ENCODE data around the gene TAF1C.

DNA sequence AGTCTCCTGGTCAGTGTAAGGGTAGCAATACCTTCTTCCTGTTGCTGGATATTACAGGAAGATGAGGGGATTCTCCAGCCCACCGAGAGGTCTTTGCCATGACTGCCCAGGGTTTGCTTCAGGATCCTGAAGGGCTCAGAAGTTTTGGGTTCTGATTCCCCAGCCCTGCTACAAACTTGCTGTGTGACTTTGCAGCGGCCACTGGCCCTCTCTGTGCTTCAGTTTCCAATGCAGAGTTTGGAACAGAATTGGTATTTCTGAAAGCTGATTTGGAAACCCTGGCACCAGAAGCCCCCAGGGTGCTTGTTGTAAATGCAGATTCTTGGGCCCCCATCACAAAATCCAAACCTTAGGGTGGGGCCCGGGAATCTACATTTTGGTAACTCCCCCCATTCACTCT, 38.3 kb upstream of the TAF1C start:
- TF ChIP-seq, protein P1, sequence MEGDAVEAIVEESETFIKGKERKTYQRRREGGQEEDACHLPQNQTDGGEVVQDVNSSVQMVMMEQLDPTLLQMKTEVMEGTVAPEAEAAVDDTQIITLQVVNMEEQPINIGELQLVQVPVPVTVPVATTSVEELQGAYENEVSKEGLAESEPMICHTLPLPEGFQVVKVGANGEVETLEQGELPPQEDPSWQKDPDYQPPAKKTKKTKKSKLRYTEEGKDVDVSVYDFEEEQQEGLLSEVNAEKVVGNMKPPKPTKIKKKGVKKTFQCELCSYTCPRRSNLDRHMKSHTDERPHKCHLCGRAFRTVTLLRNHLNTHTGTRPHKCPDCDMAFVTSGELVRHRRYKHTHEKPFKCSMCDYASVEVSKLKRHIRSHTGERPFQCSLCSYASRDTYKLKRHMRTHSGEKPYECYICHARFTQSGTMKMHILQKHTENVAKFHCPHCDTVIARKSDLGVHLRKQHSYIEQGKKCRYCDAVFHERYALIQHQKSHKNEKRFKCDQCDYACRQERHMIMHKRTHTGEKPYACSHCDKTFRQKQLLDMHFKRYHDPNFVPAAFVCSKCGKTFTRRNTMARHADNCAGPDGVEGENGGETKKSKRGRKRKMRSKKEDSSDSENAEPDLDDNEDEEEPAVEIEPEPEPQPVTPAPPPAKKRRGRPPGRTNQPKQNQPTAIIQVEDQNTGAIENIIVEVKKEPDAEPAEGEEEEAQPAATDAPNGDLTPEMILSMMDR (IDR thresholded peaks at IDR 0.05; ENCODE audit: low read length): no peak
- no peak for TF ChIP-seq EZH2phosphoT487 (IDR thresholded peaks at IDR 0.05; ENCODE audit: low read length)
